HG02981 (cell line): ENCODE data around the gene CNIH1.
"Not testable (repeated sequence)": the region's sequence is repeated elsewhere in the genome, so short reads cannot be mapped to it uniquely, and the experiment has no call there.

Experiments used
- ATAC-seq: cut with Tn5 transposase; IDR thresholded peaks from one replicate; pipeline ENCODE4 v1.9.1; 2021; ENCODE audit warnings: mild to moderate bottlenecking, moderate library complexity; ENCODE audit not compliant: unreplicated experiment

Gene CNIH1

DNA sequence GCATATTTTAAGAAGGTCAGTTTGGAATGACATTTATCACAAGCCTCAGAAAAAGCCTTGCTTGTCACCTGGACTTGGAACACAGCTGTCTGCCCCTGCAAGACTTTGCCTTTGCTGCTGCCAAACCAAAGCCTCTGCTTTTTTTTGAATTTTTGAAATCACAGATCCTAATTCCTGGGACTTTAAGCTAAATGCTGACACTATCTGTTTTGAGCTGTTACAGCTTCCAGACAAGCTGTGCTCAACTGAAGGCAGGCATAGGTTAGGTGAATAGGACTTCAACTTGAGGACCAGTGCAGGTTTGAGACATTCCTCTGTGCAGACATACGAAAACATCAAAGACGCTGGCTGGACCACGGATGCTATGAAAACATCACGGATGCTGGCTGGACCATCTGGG, 55.6 kb downstream of the CNIH1 start:
- ATAC-seq: no peak

GRCh38 chr14:54383835-54384234, 57.3 kb downstream of the CNIH1 start:
- ATAC-seq: no peak

- ATAC-seq: no peak
Measured at GRCh38 chr14:54381821-54382220, 59.4 kb downstream of the CNIH1 start.

- not testable (repeated sequence) for ATAC-seq
Measured at GRCh38 chr14:54380558-54380957, 60.6 kb downstream of the CNIH1 start.

DNA sequence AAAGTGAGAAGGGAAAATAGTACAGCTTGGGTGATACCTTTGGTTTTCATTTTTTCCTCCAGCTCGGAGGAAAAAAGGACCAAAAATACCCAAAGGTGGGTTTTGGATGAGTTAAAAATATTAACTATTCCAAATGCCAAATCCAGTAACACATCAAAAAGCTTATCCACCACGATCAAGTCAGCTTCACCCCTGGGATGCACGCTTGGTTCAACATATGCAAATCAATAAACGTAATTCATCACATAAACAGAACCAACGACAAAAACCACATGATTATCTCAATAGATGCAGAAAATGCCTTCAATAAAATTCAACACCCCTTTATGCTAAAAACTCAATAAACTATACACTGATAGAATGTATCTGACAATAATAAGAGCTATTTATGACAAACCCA, 62.3 kb downstream of the CNIH1 start:
- ATAC-seq: not testable (repeated sequence)

- no peak for ATAC-seq
Measured at GRCh38 chr14:54377501-54377900, 63.7 kb downstream of the CNIH1 start.

- ATAC-seq: no peak
Measured at GRCh38 chr14:54374117-54374884, 66.9 kb downstream of the CNIH1 start.
